HG02970 (cell line): Measurements from ENCODE around the gene ADAMTS6.
A peak's percentile ranks its signal among the peaks of the same experiment; 100 is the strongest.
"Not testable (repeated sequence)": the region's sequence is repeated elsewhere in the genome, so short reads cannot be mapped to it uniquely, and the experiment has no call there.

Source experiments
- ATAC-seq: cut with Tn5 transposase; IDR thresholded peaks from one replicate; pipeline ENCODE4 v1.9.1; 2021; ENCODE audit warnings: mild to moderate bottlenecking, moderate library complexity, moderate number of reproducible peaks; ENCODE audit not compliant: unreplicated experiment, low FRiP score

The ADAMTS6 gene

DNA sequence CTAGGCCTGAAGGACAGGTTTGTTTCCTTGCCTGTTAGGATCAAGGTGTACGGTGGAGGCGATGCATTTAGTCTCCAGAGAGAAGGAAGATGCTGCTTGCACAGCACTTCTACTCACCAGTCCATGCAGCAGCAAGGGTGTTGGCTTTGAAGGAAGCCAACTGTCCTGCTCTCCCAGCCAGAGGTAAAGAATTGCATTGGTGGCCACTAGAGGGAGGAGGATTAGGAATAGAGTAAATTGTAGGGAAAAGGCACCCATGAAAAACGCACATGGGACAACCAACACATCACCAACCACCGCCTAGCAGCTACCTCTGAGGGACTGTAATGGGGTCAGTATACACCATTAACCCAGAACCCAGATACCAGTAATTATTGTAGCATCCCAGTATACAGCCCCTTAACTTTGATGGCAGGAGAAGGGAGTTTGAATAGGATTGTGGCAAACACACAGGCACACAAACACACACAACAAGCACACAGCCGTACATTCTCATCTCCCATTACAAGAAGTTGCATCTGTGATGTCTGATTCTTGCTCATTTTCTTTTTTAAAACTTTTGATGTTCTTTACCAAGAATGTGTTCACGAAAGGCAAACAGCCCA is 267.7 kb downstream of the ADAMTS6 start:
- no peak for ATAC-seq

DNA sequence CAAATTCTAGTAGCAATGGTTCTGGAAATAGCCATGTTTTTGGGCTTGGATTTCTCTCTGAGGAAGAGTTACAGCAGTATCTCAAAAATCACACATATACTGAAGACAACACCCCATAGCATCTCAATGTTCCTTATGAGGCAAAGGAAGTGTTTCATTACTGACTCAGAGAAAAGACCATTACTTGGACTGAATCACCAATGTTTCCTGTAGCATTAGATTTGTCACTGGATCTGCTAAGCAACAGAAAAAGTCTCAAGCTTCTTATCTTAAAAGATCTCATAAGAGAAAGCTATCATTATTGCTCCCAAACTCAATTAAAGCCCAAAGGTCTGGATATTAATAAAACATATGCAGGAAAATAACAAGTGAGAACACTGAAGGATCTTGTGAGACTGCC is 272.4 kb downstream of the ADAMTS6 start:
- ATAC-seq, result no peak

DNA sequence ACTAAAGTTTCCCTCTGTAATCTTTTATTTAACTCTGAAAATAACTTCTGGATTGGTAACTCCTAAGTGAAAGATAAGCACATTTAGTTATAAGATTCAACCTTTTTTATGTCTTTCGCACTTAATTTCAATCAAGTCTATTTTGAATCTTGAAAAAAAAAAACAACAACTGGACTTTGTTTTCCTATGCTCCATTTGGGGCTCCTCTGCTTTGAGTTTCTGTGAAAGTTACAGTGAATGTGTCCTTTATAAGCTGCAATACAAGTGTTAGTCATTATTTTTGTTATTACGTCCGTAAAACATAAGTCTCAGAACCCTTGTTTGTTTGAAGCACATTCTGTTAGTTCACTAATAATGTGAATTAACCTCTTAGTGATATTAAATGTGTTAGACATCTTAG is 276.8 kb downstream of the ADAMTS6 start:
- ATAC-seq, result no peak

- no peak for ATAC-seq
Observed at GRCh38 chr5:65203746-65204145, 278.0 kb downstream of the ADAMTS6 start.

- no peak for ATAC-seq
Observed at GRCh38 chr5:65199993-65200675, 281.6 kb downstream of the ADAMTS6 start.

GRCh38 chr5:65198456-65199120 is 283.1 kb downstream of the ADAMTS6 start:
- ATAC-seq, result no peak

- ATAC-seq, result no peak
Observed at GRCh38 chr5:65197531-65198455, 283.9 kb downstream of the ADAMTS6 start.

GRCh38 chr5:65194871-65195270 is 286.8 kb downstream of the ADAMTS6 start:
- ATAC-seq, result no peak

GRCh38 chr5:65192331-65192730 is 289.4 kb downstream of the ADAMTS6 start:
- no peak for ATAC-seq

GRCh38 chr5:65191554-65192135 is 290.1 kb downstream of the ADAMTS6 start:
- ATAC-seq, result no peak

- ATAC-seq, result peak; percentile 52
Observed at GRCh38 chr5:65190328-65191053, 291.2 kb downstream of the ADAMTS6 start.

DNA sequence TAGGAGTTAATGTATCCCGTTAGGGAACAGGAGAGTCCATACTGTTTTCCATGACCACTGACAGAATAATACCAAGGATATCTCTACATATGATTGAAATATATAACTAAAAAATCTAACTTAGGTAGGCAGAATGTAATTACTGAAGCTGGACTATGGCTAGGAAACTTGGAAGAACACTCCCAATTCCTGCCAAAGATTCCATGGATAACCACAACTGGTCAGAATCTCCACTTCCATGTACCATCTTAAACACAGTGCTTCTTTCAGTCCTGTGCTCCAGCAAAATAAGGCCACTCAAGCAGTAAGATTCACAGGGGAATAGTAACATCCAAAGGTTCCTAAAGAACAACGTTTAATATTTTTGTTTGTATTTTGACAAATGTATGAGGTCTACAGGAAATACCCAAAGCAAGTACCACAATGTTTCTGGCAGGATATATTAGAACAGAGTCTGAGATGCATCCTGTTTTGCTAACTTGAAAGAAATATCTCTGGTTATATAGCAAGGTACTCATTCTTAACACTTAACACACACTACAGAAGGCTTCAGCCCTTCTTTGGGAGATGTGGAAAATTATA is 295.0 kb downstream of the ADAMTS6 start:
- ATAC-seq, result no peak

- no peak for ATAC-seq
Observed at GRCh38 chr5:65185468-65185867, 296.3 kb downstream of the ADAMTS6 start.

GRCh38 chr5:65184780-65185179 is 296.9 kb downstream of the ADAMTS6 start:
- ATAC-seq, result no peak

- not testable (repeated sequence) for ATAC-seq
Observed at GRCh38 chr5:65174231-65174630, 307.5 kb downstream of the ADAMTS6 start.

GRCh38 chr5:65173130-65173525 is 308.6 kb downstream of the ADAMTS6 start:
- ATAC-seq, result no peak

- peak; percentile 82 for ATAC-seq
Observed at GRCh38 chr5:65172486-65173129, 309.1 kb downstream of the ADAMTS6 start.

GRCh38 chr5:65171645-65172044 is 310.1 kb downstream of the ADAMTS6 start:
- ATAC-seq, result no peak

GRCh38 chr5:65163698-65164097 is 318.0 kb downstream of the ADAMTS6 start:
- no peak for ATAC-seq
